Neural cell (in vitro differentiated cells): ENCODE data around the gene UBE2QL1. TPM values are rescaled to one million over a fixed set of nuclear protein-coding genes. Genes with fewer than 3 reads are reported as not detected.

Source experiments
- H2AFZ ChIP-seq: fragments of 200-600, 300-800 bp; sonication (generic), shearing (Covaris generic); 2 replicates; pipeline ENCODE4 v1.6.0; 2014; ENCODE audit warnings: low read depth, mild to moderate bottlenecking, antibody characterized with exemption, low read length, moderate library complexity
- H3F3A ChIP-seq: fragments of 200-600 bp; shearing (Covaris generic); 2 replicates; pipeline ENCODE4 v1.6.1; 2016; ENCODE audit warnings: mild to moderate bottlenecking, moderate library complexity, mixed read lengths, antibody characterized with exemption, low read length; ENCODE audit not compliant: insufficient read depth, poor library complexity, severe bottlenecking
- H3K27ac ChIP-seq: fragments of 200-600, 300-800 bp; sonication (generic), shearing (Covaris generic); 2 replicates; pipeline ENCODE4 v1.5.1; 2014; ENCODE audit warnings: mild to moderate bottlenecking, low read length, moderate library complexity
- H3K27me3 ChIP-seq: fragments of 300-800, 200-600 bp; sonication (generic), shearing (Covaris generic); 2 replicates; pipeline ENCODE4 v1.6.0; 2014; ENCODE audit warnings: mild to moderate bottlenecking, low read depth, low read length, moderate library complexity; ENCODE audit not compliant: insufficient read depth
- H3K36me3 ChIP-seq: fragments of 300-800, 200-600 bp; sonication (generic), shearing (Covaris generic); 2 replicates; pipeline ENCODE4 v1.5.1; 2014; ENCODE audit warnings: mild to moderate bottlenecking, antibody characterized with exemption, low read length, moderate library complexity; ENCODE audit not compliant: insufficient read depth
- H3K4me2 ChIP-seq: fragments of 300-800, 200-600 bp; sonication (generic), shearing (Covaris generic); 2 replicates; pipeline ENCODE4 v1.6.0; 2014; ENCODE audit warnings: mild to moderate bottlenecking, low read length
- H3K4me3 ChIP-seq: fragments of 300-800, 200-600 bp; sonication (generic), shearing (Covaris generic); 2 replicates; pipeline ENCODE4 v1.5.1; 2014; ENCODE audit warnings: mild to moderate bottlenecking, low read length, moderate library complexity
- H3K79me2 ChIP-seq: fragments of 200-600 bp; shearing (Covaris generic); replicated peaks from 2 replicates; pipeline ENCODE4 v1.6.0; 2014; ENCODE audit warnings: mild to moderate bottlenecking, low read length, moderate library complexity; ENCODE audit not compliant: insufficient read depth
- H3K9ac ChIP-seq: fragments of 300-800, 200-600 bp; sonication (generic), shearing (Covaris generic); 2 replicates; pipeline ENCODE4 v1.6.1; 2016; ENCODE audit warnings: mild to moderate bottlenecking, low read length, mixed read lengths
- H3K9me2 ChIP-seq: fragments of 200-600 bp; shearing (Covaris generic); 2 replicates; pipeline ENCODE4 v1.6.1; 2016; ENCODE audit warnings: mild to moderate bottlenecking, low read length, mixed read lengths; ENCODE audit not compliant: insufficient read depth
- H3K9me3 ChIP-seq: fragments of 200-600, 300-800 bp; sonication (generic), shearing (Covaris generic); 2 replicates; pipeline ENCODE4 v1.6.1; 2016; ENCODE audit warnings: mild to moderate bottlenecking, mixed run types, low read length, moderate library complexity, mixed read lengths
- H4K20me1 ChIP-seq: fragments of 200-600 bp; shearing (Covaris generic); 2 replicates; pipeline ENCODE4 v1.6.1; 2016; ENCODE audit warnings: mild to moderate bottlenecking, mixed run types; ENCODE audit not compliant: insufficient read depth
- CTCF ChIP-seq: fragments of 450-650 bp; IDR thresholded peaks from 2 replicates; pipeline ENCODE4 v1.5.1; 2014; ENCODE audit warnings: antibody characterized with exemption, mild to moderate bottlenecking, moderate library complexity; ENCODE audit not compliant: poor library complexity, severe bottlenecking
- EP300 ChIP-seq: fragments of 450-650 bp; conservative IDR thresholded peaks from 2 replicates; pipeline ENCODE4 v1.6.1; 2014; ENCODE audit warnings: antibody characterized with exemption, mild to moderate bottlenecking, moderate library complexity; ENCODE audit not compliant: poor library complexity, severe bottlenecking
- EZH2 ChIP-seq: fragments of 200-600, 300-800 bp; shearing (Covaris generic), sonication (generic); IDR thresholded peaks from 2 replicates; pipeline ENCODE4 v1.6.1; 2014; ENCODE audit warnings: antibody characterized with exemption, low read length, borderline replicate concordance, mild to moderate bottlenecking; ENCODE audit not compliant: insufficient read depth, poor library complexity, severe bottlenecking
- MXI1 ChIP-seq: fragments of 450-650 bp; conservative IDR thresholded peaks from 2 replicates; pipeline ENCODE4 v1.6.1; 2014; ENCODE audit warnings: antibody characterized with exemption, mild to moderate bottlenecking; ENCODE audit not compliant: poor library complexity, severe bottlenecking
- POLR2AphosphoS5 ChIP-seq: IDR thresholded peaks from 2 replicates; pipeline ENCODE4 v1.6.1; 2012
- RAD21 ChIP-seq: fragments of 450-650 bp; conservative IDR thresholded peaks from 2 replicates; pipeline ENCODE4 v1.6.1; 2014; ENCODE audit warnings: antibody characterized with exemption, mild to moderate bottlenecking, moderate library complexity
- REST ChIP-seq: IDR thresholded peaks from 2 replicates; pipeline ENCODE4 v1.6.1; 2012; ENCODE audit warnings: borderline replicate concordance
- SMC3 ChIP-seq: fragments of 450-650 bp; conservative IDR thresholded peaks from 2 replicates; pipeline ENCODE4 v1.6.1; 2014; ENCODE audit warnings: antibody characterized with exemption, mild to moderate bottlenecking, moderate library complexity; ENCODE audit not compliant: poor library complexity
- TAF1 ChIP-seq: IDR thresholded peaks from 2 replicates; pipeline ENCODE4 v1.6.1; 2012; ENCODE audit warnings: low read depth
- polyA plus RNA-seq: library from polyadenylated mRNA; depleted of rRNA; stranded (reverse); fragments of >200 nt; gene quantifications from 2 replicates; pipeline ENCODE4 v1.2.3, GENCODE V29; 2014

UBE2QL1 gene
- polyA plus RNA-seq, 1 donor from 2014 or later = 13.8 TPM

- Histone ChIP-seq H3K79me2 (no peaks in the 10 kb centered on the region), H3K27ac (no peak overlapping the region), H3F3A (no peaks in the 10 kb centered on the region), H3K27me3 (no peaks in the 10 kb centered on the region), H3K36me3 (peaks cover 3% of the 10 kb centered on the region), H4K20me1 (no peaks in the 10 kb centered on the region), H3K4me3 (no peak overlapping the region), H3K9me2 (no peaks in the 10 kb centered on the region), H3K9me3 (no peaks in the 10 kb centered on the region), H3K9ac (no peak overlapping the region), H3K4me2 (no peak overlapping the region), H2AFZ (no peak overlapping the region)
- TF ChIP-seq SMC3 (no peak), MXI1 (no peak), EZH2 (no peak), REST (no peak), RAD21 (no peak), POLR2AphosphoS5 (no peak)
Measured at GRCh38 chr5:6467591-6467990, 18.9 kb downstream of the UBE2QL1 start.

GRCh38 chr5:6468104-6468503 is 19.4 kb downstream of the UBE2QL1 start:
- H2AFZ ChIP-seq = no peak overlapping the region

More at GRCh38 chr5:6468104-6468503, 19.4 kb downstream of the UBE2QL1 start:
- H4K20me1 ChIP-seq = no peaks in the 10 kb centered on the region
- H3K27me3 ChIP-seq = no peaks in the 10 kb centered on the region
- H3K27ac ChIP-seq = no peak overlapping the region
- no peaks in the 10 kb centered on the region for H3K79me2 ChIP-seq
- H3K9ac ChIP-seq = no peak overlapping the region
- peaks cover 3% of the 10 kb centered on the region for H3K36me3 ChIP-seq
- H3K4me3 ChIP-seq = no peak overlapping the region
- no peaks in the 10 kb centered on the region for H3F3A ChIP-seq
- H3K4me2 ChIP-seq = no peak overlapping the region
- no peaks in the 10 kb centered on the region for H3K9me2 ChIP-seq
- no peaks in the 10 kb centered on the region for H3K9me3 ChIP-seq
- TF ChIP-seq SMC3 (no peak), EZH2 (no peak), MXI1 (no peak), CTCF (no peak), POLR2AphosphoS5 (no peak), REST (no peak), EP300 (no peak), RAD21 (no peak), TAF1 (no peak)
